ACHN (cell line): ENCODE results near the gene ASIP.
"Not testable (repeated sequence)": the region's sequence is repeated elsewhere in the genome, so short reads cannot be mapped to it uniquely, and the experiment has no call there.

ENCODE experiments used
- DNase-seq: peaks from one replicate; pipeline ENCODE4 v3.0.0-alpha.2; 2015
- in situ Hi-C: cut with HindIII; loops from 2 replicates; pipeline ENCODE4 v1.10.0; 2017; ENCODE audit warnings: low sequenced_read_pairs, low pct_ligation_motif_present, low pct_unique_long_range_greater_than_20kb

ASIP gene

DNA sequence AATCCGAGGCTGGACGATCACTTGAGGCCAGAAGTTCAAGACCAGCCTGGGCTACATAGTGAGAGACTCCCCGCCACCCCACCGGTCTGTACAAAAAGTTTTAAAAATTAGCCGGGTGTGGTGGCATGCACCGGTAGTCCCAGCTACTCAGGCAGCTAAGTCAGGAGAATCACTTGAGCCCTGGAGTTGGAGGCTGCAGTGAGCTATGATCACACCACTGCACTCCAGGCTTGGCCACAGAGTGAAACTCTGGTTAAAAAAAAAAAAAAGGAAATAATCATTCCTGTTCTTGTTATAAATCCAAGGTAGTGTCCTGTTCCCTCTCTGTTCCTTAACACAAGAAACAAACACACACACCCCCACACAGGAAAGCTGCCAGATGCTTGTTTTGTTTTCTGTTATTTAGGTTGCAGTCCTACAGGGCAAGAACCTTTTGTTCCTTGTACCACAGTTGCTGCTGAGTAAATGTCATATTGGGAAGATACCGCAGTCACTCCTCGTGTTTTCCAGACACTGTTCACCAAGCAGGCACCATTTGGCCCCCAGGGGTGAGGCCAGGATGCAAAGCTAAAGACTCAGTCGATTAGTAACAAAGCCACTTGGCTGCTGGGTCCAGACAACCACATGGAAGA is 28.9 kb downstream of the ASIP start:
- in situ Hi-C loops, result no loop called here
- no peak for DNase-seq

DNA sequence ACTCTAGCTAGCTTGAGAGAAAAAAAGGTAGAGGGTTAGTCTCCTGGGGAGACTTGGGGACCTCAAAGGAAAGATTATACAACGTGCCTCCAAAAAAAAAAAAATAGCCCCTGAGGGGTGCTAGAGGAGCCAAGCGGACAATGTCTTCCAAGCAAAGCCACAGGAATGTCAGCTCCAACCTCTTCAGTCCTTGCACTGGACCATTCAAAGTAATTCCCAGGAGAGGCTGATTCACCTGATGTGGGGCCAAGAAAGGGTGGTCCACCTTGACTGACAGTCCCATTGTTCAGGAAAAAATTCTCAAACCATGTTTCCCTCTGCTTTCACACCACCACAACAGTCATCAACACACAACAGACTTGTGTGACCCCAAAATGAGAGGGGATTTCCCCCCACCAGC is 30.7 kb downstream of the ASIP start:
- in situ Hi-C loops, result no loop called here
- peak; percentile 42 for DNase-seq

DNA sequence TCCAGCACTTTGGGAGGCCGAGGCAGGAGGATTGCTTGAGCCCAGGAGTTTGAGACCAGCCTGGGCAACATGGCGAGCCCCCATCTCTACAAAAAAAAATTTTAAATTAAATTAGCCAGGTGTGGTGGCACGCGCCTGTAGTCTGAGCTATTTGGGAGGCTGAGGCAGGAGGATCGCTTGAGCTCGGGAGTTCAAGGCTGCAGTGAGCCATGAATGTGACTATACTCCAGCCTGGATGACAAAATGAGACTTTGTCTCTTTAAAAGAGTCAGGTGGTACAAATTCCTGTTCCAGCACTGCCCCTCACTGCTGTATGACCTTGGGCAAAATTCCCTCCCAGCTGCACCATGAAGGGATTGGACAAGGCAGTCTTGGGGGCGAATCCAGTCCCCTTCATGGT is 33.5 kb downstream of the ASIP start:
- no peak for DNase-seq
- in situ Hi-C loops, result no loop called here

DNA sequence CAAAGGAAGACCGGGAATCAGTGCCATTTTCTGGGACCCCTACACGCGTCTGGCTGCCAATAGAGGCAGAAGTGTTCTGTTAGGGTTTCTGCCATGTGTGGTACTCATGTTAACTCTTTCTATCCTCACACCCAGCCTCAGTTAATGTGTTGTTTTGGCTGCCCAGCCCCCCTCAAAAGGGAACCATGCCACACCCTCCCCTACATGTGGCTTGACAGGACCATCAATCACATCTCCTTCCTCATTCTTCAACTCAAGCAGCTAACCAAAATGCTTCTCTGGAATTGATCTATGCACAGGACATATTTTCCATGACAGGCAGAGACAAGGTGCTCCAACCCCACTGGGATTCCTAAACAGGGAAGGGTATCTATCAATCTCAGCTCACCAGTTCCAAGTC is 40.0 kb downstream of the ASIP start:
- DNase-seq, result no peak
- in situ Hi-C loops, result no loop called here

DNA sequence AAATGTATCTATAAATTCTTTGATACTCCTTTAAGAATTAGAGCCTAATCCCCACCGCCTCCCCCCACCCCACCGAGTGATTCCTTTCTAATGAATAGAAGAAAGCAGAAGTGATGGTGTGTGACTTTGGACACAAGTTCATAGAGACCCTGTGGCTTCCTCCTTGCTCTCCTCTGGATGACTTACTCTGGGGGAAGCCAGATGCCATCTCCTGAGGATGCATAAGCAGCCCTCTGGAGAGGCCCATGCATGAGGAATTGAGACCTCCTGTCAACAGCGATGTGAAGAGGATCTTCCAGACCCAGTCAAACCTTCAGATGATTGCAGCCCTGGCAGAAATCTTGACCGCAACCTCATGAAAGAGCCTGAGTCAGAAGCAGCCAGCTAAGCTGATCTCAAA is 40.8 kb downstream of the ASIP start:
- DNase-seq, result no peak
- in situ Hi-C loops, result no loop called here

DNA sequence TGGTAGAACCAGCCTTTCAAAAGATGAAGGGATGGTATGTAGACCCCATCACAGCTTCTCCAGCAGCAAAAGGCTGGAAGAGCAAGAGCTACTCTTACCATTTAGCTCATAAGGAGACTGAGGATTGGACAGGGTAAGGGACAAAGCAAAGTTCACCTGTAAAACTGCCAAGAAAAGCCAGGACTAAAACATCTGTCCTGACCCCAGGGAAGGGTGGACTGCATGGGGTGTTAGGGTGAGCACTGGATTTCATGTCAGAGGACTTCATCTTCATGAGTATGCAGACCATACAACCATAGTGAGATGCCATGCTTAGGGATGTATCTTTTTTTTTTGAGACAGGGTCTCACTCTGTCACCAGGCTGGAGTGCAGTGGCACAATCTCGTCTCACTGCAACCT is 42.6 kb downstream of the ASIP start:
- in situ Hi-C loops, result no loop called here
- no peak for DNase-seq

DNA sequence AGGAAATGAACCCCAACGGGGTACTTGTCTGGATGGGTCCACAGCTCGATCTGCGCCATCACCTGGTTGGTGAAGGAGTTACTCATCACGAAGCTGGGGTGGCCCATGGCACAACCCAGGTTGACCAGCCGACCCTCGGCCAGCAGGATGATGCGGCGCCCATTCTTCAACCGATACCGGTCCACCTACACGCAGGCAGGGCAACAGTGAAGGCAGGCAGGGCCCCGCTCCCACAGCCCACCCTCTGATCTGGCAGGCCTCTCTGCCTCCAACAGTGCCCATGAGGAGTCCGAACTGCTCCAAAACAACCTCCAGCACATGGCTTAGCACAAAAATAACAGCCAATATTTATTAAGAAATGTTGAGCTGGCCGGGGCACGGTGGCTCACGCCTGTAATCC is 44.2 kb downstream of the ASIP start:
- DNase-seq, result no peak
- in situ Hi-C loops, result no loop called here

DNA sequence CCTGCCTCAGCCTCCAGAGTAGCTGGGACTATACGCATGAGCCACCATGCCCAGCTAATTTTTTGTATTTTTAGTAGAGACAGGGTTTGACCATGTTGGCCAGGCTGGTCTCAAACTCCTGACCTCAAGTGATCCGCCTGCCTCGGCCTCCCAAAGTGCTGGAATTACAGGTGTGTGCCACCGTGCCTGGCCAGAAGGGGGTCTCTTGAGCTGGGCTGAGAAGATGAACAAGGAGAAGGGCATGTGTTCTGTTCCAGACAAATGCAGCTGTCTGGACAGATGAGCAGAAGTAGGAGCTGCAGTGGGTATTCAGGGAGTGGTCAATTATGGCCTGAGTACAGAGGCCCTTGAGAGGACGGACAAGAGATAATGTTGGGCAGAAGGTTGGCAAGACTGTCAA is 46.3 kb downstream of the ASIP start:
- DNase-seq, in situ Hi-C loops: not testable (repeated sequence)

DNA sequence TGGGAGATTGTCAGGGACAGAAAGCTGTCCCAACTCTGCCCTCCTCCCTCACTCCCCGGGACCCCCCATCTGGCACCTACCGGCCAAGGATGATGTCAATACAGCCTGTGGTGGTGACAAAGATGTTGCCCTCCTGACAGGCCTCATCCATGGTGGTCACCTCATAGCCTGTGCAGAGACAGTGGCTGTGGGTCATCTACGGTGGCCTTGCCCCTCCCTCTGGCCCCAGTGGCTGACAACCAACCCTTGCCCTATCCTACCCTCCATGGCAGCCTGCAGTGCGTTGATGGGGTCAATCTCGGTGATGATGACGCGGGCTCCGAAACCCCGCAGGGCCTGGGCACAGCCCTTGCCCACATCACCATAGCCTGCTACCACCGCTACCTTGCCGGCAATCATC is 49.2 kb downstream of the ASIP start:
- in situ Hi-C loops, result no loop called here
- DNase-seq, result no peak

DNA sequence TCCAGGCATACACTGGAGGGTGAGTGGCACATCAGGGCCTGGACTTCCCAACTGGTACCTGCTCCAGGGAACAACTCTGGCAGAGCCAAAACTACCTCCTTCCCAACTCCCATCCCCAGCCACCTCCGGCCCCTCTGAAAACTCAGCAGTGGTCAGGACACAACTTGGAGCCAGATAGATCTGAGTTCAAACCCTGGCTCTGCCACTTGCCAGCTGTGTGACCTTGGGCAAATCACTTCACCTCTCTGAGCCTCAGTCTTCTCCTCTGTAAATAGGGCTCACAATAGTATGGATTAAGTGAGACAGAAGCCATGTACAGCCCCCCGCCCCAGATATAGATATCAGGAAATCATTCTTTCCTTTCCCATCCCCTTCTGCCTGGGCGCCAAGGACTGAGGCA is 51.3 kb downstream of the ASIP start:
- DNase-seq, result no peak
- in situ Hi-C loops, result no loop called here

DNA sequence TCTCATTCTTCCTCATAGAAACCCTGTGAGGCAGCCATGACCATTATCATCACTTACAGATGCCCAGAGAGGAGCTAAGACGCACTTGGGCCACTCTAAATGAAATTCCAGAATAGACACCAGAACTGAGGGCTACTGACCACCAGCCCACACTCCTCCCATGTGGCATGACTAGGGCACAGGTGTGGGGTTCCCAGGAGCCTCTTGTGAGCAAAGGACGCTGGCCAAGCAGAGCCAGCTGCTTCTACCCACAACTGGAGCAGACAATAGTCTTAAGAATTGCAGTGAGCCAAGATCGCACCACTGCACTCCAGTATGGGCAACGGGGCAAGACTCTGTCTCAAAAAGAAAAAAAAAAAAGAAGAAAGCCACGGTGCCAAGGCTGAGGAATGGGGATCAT is 51.9 kb downstream of the ASIP start:
- in situ Hi-C loops, result no loop called here
- DNase-seq, result no peak

DNA sequence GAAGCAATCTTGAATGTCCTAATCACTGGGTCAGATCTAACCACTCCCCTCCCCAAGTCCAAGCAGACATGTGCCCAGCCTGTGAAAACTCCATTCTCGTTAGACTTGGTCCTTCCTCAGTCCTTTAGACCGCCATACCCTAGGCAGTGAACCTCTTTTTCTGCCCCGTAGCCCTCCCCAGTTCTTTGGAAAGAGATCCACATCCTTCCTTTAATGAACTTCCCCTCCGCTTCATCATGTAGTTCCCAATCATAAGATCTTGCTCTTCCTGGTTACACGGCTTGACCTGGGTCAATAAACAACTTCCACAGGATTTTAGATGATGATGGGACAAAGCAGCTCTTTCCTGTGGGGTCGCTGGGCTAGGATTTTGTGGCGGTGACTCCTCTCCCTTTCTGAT is 52.4 kb downstream of the ASIP start:
- in situ Hi-C loops, result no loop called here
- DNase-seq, result no peak

DNA sequence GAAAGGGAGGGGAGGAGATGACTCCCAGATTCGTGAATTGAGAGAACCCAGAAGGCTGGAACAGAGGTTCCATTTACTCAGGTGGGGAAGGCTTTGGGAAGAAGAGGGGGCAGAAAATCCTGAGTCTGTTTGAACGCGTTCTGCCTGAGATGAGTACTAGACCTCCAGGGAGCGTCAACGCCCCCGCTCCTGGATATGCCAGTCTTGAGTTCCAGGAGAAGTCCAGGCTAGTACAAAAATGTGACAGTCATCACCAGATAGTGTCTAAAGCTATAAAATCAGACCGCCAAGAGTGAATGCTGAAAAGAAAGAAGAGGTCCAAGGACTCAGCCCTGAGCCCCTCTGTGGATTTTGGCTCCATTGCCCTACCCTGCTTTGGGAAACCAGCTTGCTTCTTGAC is 53.3 kb downstream of the ASIP start:
- no peak for DNase-seq
- in situ Hi-C loops, result no loop called here

DNA sequence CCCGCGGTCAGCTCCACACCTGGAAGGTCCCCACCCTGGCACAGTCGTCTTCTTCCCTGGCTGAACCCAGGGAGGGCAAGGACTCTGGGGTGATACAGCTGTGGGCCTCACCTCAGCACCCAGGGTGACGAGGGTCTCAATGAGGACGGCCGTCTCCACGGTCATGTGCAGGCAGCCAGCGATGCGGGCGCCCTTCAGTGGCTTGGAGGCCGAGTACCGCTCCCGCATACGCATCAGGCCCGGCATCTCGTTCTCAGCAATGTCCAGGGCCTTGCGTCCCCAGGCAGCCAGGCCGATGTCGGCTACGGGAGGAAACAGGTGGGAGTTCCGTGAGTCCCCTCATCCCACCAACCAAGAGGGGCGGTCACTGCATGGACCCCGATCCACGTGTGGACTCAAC is 54.1 kb downstream of the ASIP start:
- in situ Hi-C loops, result no loop called here
- no peak for DNase-seq

DNA sequence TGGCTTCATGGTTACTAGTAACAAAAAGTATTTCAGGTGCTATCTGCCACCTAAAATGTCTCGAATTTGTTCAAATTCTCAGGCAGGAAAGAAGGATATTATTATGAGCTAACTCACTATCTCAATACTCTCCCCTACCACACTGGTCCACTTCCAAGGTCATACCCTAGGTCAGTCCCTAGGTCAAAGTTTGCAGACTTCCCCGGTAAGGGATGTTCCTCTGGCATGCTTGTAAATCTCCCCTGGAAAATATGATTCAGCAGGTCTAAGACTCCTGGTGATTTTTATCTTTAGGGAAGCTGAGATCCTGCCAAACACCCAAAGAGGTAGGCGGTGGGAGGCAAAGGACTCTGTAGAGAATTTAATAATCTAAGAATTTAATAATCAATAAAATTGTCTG is 55.2 kb downstream of the ASIP start:
- DNase-seq, result no peak
- in situ Hi-C loops, result no loop called here

DNA sequence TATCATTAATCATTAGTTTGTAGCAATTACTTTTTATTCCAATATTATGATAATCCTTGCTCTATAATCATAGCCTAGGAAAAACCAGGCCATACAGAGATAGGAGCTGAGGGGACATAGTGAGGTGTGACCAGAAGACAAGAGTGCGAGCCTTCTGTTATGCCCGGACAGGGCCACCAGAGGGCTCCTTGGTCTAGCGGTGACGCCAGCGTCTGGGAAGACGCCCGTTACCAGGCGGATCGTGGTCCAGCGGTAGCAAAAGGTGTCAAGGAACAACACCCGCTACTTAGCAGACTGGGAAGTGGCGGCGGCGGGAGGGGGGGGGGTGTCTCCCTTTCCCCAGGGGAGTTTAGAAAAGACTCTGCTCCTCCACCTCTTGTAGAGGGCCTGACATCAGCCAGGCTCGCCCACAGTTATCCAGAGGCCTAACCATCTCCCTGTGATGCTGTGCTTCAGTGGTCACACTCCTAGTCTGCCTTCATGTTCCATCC is 57.1 kb downstream of the ASIP start:
- in situ Hi-C loops, DNase-seq: not testable (repeated sequence)

DNA sequence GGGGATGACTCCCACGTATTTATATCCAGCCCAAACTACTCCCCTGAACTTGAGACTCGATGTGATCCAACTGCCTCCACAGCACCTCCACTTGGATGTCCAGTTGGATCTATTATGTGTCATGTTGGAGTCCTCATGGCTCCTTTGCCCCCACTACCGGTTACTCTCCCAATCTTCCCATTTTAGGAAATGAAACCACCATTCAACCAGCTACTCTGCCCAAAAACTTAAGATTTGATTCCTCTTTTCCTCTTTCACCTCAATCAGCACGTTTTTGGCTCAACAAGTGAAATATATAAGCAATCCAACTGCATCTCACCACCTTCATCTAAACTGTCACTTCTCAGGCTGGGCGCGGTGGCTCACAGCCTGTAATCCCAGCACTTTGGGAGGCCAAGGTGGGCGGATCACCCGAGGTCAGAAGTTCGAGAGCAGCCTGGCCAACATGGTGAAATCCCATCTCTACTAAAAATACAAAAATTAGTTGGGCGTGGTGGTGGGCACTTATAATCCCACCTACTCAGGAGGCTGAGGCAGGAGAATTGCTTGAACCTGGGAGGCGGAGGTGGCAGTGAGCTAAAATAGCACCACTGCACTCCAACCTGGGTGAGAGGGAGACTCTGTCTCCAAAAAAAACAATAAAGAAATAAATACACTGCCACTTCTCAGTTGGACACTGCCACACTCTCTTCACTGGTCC is 58.5 kb downstream of the ASIP start:
- DNase-seq, result no peak
- in situ Hi-C loops, result no loop called here

DNA sequence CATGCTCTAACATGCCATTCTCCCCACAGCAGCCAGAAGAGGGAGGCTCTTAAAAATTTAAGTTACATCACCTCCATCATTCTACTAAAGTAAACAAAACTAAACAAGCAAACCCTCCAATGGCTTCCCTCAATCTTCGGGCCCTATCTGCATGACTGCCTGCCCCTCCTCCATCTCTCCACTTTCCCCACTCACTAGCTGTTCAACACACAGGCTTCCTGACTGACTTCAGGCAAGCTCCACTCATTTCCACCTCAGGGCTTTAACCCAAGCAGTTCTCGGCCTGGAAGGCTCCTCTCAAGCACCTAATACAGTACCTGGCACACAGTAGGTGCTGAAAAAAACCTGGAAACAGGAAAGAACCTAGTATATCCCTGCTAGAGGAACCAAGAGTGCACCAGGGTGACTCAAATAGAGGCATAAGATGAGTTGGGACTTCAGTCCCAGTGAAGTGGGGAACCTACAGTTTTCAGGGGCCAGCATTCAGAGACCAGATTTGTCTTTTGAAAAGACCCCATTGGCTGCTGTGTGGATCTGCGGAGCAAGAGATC is 59.1 kb downstream of the ASIP start:
- in situ Hi-C loops, result no loop called here

DNA sequence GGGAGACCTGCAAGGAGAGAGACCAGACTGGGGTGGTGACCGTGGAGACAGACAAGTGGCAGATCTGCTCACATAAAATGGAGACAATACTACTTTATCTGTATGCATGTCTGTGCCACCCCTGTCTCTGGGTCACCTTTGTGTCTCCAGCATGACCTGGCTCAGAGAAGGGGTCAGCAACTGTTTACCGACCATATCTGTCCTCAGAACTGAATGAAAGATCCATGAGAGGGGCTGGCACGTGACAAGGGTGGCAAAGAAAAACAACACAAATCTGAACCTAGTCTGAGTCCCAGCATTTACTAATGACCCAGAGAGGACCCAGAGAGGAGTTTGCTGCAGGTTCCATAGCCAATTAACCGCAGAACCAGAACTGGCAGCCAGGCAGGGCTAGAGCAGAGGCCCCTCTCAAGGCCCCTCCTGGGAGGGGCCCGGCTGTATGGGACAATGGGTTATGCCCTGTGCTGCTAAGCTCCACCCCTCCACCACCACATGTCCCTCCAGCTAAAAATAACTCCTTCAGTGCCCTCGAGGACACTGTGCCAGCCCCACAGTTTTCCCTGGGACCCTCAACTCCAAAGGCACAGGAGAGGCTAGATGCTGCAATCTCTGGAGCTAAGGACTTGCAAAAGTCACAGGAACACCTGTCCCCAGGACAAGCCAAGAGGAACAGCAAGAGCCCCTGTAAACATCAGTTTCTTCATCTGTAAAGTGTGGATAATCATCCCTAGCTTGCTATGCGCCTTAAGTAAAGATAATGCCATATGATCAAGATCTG is 59.8 kb downstream of the ASIP start:
- DNase-seq, result no peak
- in situ Hi-C loops, result no loop called here

More for the DNA sequence above, 59.1 kb downstream of the ASIP start:
- DNase-seq, result no peak
